Activated CD8-positive, alpha-beta T cell treated with anti-CD3 and anti-CD28 coated beads, Interleukin-2, amount 10 ng/mL, durations not matched to agents 7 days and 5 days (primary cell): ENCODE results near the gene RALBP1. TPM values are rescaled to one million over a fixed set of nuclear protein-coding genes. Genes with fewer than 3 reads are reported as not detected.
"Not testable (repeated sequence)": the region's sequence is repeated elsewhere in the genome, so short reads cannot be mapped to it uniquely, and the experiment has no call there.

ENCODE experiments used
- ATAC-seq: fragments of 150-1000 bp; cut with Tn5 transposase; one replicate; pipeline ENCODE4 v1.10.0; 2021; ENCODE audit warnings: moderate library complexity
- CTCF ChIA-PET: fragments of 350-600 bp; sonication (Branson Sonifier 250); formaldehyde crosslinking; loops from one replicate; lab custom pipeline; 2021; ENCODE audit warnings: antibody characterized with exemption; lab: Charles Lee
- POLR2A ChIA-PET: fragments of 350-600 bp; sonication (Branson Sonifier 250); formaldehyde crosslinking; loops from one replicate; lab custom pipeline; 2021; ENCODE audit warnings: antibody characterized with exemption; lab: Charles Lee
- DNase-seq: peaks from one replicate; pipeline ENCODE4 v3.0.0-alpha.2; 2020
- H3K27ac Mint-ChIP-seq: one replicate; pipeline ENCODE4 v1.8.0; 2021; ENCODE audit warnings: mild to moderate bottlenecking, mixed read lengths
- H3K27me3 Mint-ChIP-seq: one replicate; pipeline ENCODE4 v1.8.0; 2021; ENCODE audit warnings: low read depth, mixed read lengths
- H3K36me3 Mint-ChIP-seq: one replicate; pipeline ENCODE4 v1.8.0; 2021; ENCODE audit warnings: low read depth, mixed read lengths
- H3K4me1 Mint-ChIP-seq: one replicate; pipeline ENCODE4 v1.8.0; 2021; ENCODE audit warnings: low read depth, mixed read lengths
- H3K4me3 Mint-ChIP-seq: one replicate; pipeline ENCODE4 v1.8.0; 2021; ENCODE audit warnings: mild to moderate bottlenecking, mixed read lengths
- H3K9me3 Mint-ChIP-seq: one replicate; pipeline ENCODE4 v1.8.0; 2022; ENCODE audit warnings: mixed read lengths; ENCODE audit not compliant: insufficient read depth
- total RNA-seq, 2 experiments: library from RNA; stranded (reverse); gene quantifications; one replicate each; pipeline ENCODE4 v1.2.3, GENCODE V29; 2021

Gene RALBP1
- total RNA-seq, 2 experiments from 2014 or later, result 48.6 to 51.2 TPM

- DNase-seq (no peak), ATAC-seq (no peak)
- no peaks in the 10 kb centered on the region for H3K9me3 Mint-ChIP-seq
- H3K36me3 Mint-ChIP-seq, result no peaks in the 10 kb centered on the region
- H3K4me1 Mint-ChIP-seq, result peaks cover 4% of the 10 kb centered on the region
- H3K27ac Mint-ChIP-seq, result no peak overlapping the region
- H3K4me3 Mint-ChIP-seq, result no peak overlapping the region
- POLR2A ChIA-PET, result no interaction called here
- no peaks in the 10 kb centered on the region for H3K27me3 Mint-ChIP-seq
- CTCF ChIA-PET, result no interaction called here
Observed at GRCh38 chr18:9436206-9436929, 38.9 kb upstream of the RALBP1 start.

GRCh38 chr18:9437021-9437437 is 38.3 kb upstream of the RALBP1 start:
- Mint-ChIP-seq H3K4me1 (peaks cover 4% of the 10 kb centered on the region), H3K36me3 (no peaks in the 10 kb centered on the region), H3K27ac (no peak overlapping the region), H3K27me3 (no peaks in the 10 kb centered on the region), H3K9me3 (no peaks in the 10 kb centered on the region), H3K4me3 (no peak overlapping the region)
- CTCF ChIA-PET, result no interaction called here
- POLR2A ChIA-PET, result no interaction called here
- no peak for ATAC-seq
- DNase-seq, result no peak

- Mint-ChIP-seq H3K27me3 (no peaks in the 10 kb centered on the region), H3K36me3 (no peaks in the 10 kb centered on the region), H3K27ac (no peak overlapping the region), H3K4me1 (peaks cover 4% of the 10 kb centered on the region), H3K4me3 (no peak overlapping the region), H3K9me3 (no peaks in the 10 kb centered on the region)
- DNase-seq (no peak), ATAC-seq (no peak)
- CTCF ChIA-PET, result no interaction called here
- POLR2A ChIA-PET, result no interaction called here
Observed at GRCh38 chr18:9437672-9438071, 37.6 kb upstream of the RALBP1 start.

GRCh38 chr18:9441061-9441460 is 34.3 kb upstream of the RALBP1 start:
- no peak overlapping the region for H3K27ac Mint-ChIP-seq
- no peaks in the 10 kb centered on the region for H3K9me3 Mint-ChIP-seq
- CTCF ChIA-PET, result no interaction called here
- POLR2A ChIA-PET, result no interaction called here
- H3K27me3 Mint-ChIP-seq, result peaks cover 4% of the 10 kb centered on the region
- DNase-seq (no peak), ATAC-seq (no peak)
- H3K36me3 Mint-ChIP-seq, result no peaks in the 10 kb centered on the region
- H3K4me1 Mint-ChIP-seq, result no peaks in the 10 kb centered on the region
- H3K4me3 Mint-ChIP-seq, result no peak overlapping the region

GRCh38 chr18:9444549-9444948 is 30.8 kb upstream of the RALBP1 start:
- Mint-ChIP-seq H3K27me3 (peaks cover 4% of the 10 kb centered on the region), H3K9me3 (no peaks in the 10 kb centered on the region), H3K36me3 (no peaks in the 10 kb centered on the region), H3K4me3 (no peak overlapping the region), H3K4me1 (no peaks in the 10 kb centered on the region), H3K27ac (no peak overlapping the region)
- ChIA-PET POLR2A (no interaction called here), CTCF (no interaction called here)
- DNase-seq (no peak), ATAC-seq (no peak)

- H3K27ac Mint-ChIP-seq, result no peak overlapping the region
- DNase-seq (no peak), ATAC-seq (no peak)
- peaks cover 10% of the 10 kb centered on the region for H3K27me3 Mint-ChIP-seq
- H3K36me3 Mint-ChIP-seq, result no peaks in the 10 kb centered on the region
- no peak overlapping the region for H3K4me3 Mint-ChIP-seq
- ChIA-PET POLR2A (no interaction called here), CTCF (no interaction called here)
- no peaks in the 10 kb centered on the region for H3K9me3 Mint-ChIP-seq
- H3K4me1 Mint-ChIP-seq, result no peaks in the 10 kb centered on the region
Observed at GRCh38 chr18:9446839-9447238, 28.5 kb upstream of the RALBP1 start.

GRCh38 chr18:9447334-9447733 is 28.0 kb upstream of the RALBP1 start:
- CTCF ChIA-PET, result no interaction called here
- Mint-ChIP-seq H3K27me3 (peaks cover 10% of the 10 kb centered on the region), H3K36me3 (no peaks in the 10 kb centered on the region), H3K4me3 (no peak overlapping the region), H3K27ac (no peak overlapping the region), H3K9me3 (no peaks in the 10 kb centered on the region), H3K4me1 (no peaks in the 10 kb centered on the region)
- ATAC-seq (no peak), DNase-seq (no peak)
- POLR2A ChIA-PET, result no interaction called here

GRCh38 chr18:9449600-9450414 is 25.5 kb upstream of the RALBP1 start:
- no peaks in the 10 kb centered on the region for H3K9me3 Mint-ChIP-seq
- H3K27me3 Mint-ChIP-seq, result peaks cover 10% of the 10 kb centered on the region
- no peak overlapping the region for H3K27ac Mint-ChIP-seq
- no peak overlapping the region for H3K4me3 Mint-ChIP-seq
- CTCF ChIA-PET, result no interaction called here
- DNase-seq (no peak), ATAC-seq (no peak)
- H3K36me3 Mint-ChIP-seq, result no peaks in the 10 kb centered on the region
- POLR2A ChIA-PET, result no interaction called here
- no peaks in the 10 kb centered on the region for H3K4me1 Mint-ChIP-seq

- H3K4me1 Mint-ChIP-seq, CTCF ChIA-PET, H3K27me3 Mint-ChIP-seq, H3K36me3 Mint-ChIP-seq, DNase-seq, ATAC-seq, POLR2A ChIA-PET, H3K27ac Mint-ChIP-seq, H3K4me3 Mint-ChIP-seq, H3K9me3 Mint-ChIP-seq: not testable (repeated sequence)
Observed at GRCh38 chr18:9450920-9451319, 24.4 kb upstream of the RALBP1 start.

GRCh38 chr18:9453283-9453682 is 22.0 kb upstream of the RALBP1 start:
- POLR2A ChIA-PET, result no interaction called here
- Mint-ChIP-seq H3K9me3 (peaks cover 10% of the 10 kb centered on the region), H3K36me3 (no peaks in the 10 kb centered on the region), H3K27me3 (peaks cover 6% of the 10 kb centered on the region), H3K27ac (no peak overlapping the region), H3K4me1 (no peaks in the 10 kb centered on the region), H3K4me3 (no peak overlapping the region)
- DNase-seq (no peak), ATAC-seq (no peak)
- CTCF ChIA-PET, result no interaction called here

- no peak for DNase-seq
- Mint-ChIP-seq H3K36me3 (no peaks in the 10 kb centered on the region), H3K4me1 (no peaks in the 10 kb centered on the region), H3K27me3 (peaks cover 6% of the 10 kb centered on the region), H3K4me3 (no peak overlapping the region), H3K27ac (no peak overlapping the region), H3K9me3 (peaks cover 10% of the 10 kb centered on the region)
- POLR2A ChIA-PET, result no interaction called here
- no peak for ATAC-seq
- CTCF ChIA-PET, result no interaction called here
Observed at GRCh38 chr18:9454061-9454703, 21.1 kb upstream of the RALBP1 start.
